Astrocyte (in vitro differentiated cells and primary cell): ENCODE results near the gene NOX4. TPM values are rescaled to one million over a fixed set of nuclear protein-coding genes. Genes with fewer than 3 reads are reported as not detected.
"Not testable (repeated sequence)": the region's sequence is repeated elsewhere in the genome, so short reads cannot be mapped to it uniquely, and the experiment has no call there.

Experiments used
- DNase-seq: peaks from one replicate; pipeline ENCODE4 v3.0.0-alpha.2; 2010; ENCODE audit warnings: low read depth
- FAIRE-seq: peaks from 2 replicates; lab custom pipeline; 2011; peaks lifted over from hg19 to GRCh38; lab: Jason Lieb, UNC
- H2AFZ ChIP-seq: 2 replicates; pipeline ENCODE4 v1.6.0; 2012; ENCODE audit warnings: low read depth, low read length, inconsistent platforms
- H3K27ac ChIP-seq: 2 replicates; pipeline ENCODE4 v1.5.1; 2011; ENCODE audit warnings: low read depth, low read length, inconsistent platforms
- H3K27me3 ChIP-seq: 2 replicates; pipeline ENCODE4 v1.6.0; 2011; ENCODE audit warnings: low read length, inconsistent platforms; ENCODE audit not compliant: insufficient read depth
- H3K36me3 ChIP-seq: 2 replicates; pipeline ENCODE4 v1.5.1; 2011; ENCODE audit warnings: low read length, inconsistent platforms; ENCODE audit not compliant: insufficient read depth
- H3K4me1 ChIP-seq: 2 replicates; pipeline ENCODE4 v1.5.1; 2011; ENCODE audit warnings: low read length, inconsistent platforms; ENCODE audit not compliant: insufficient read depth
- H3K4me2 ChIP-seq: 2 replicates; pipeline ENCODE4 v1.6.0; 2012; ENCODE audit warnings: low read length, inconsistent platforms
- H3K4me3 ChIP-seq: 2 replicates; pipeline ENCODE4 v1.5.1; 2011; ENCODE audit warnings: low read depth, mild to moderate bottlenecking, low read length, inconsistent platforms; ENCODE audit not compliant: insufficient read depth
- H3K79me2 ChIP-seq: 2 replicates; pipeline ENCODE4 v1.6.0; 2012; ENCODE audit warnings: mild to moderate bottlenecking, low read length, inconsistent platforms; ENCODE audit not compliant: insufficient read depth
- H3K9ac ChIP-seq: 2 replicates; pipeline ENCODE4 v1.6.0; 2012; ENCODE audit warnings: mild to moderate bottlenecking, low read length, inconsistent platforms
- H3K9me3 ChIP-seq: 2 replicates; pipeline ENCODE4 v1.5.1; 2012; ENCODE audit warnings: low read depth, mild to moderate bottlenecking, low read length, inconsistent platforms; ENCODE audit not compliant: insufficient read depth
- H4K20me1 ChIP-seq: 2 replicates; pipeline ENCODE4 v1.6.0; 2012; ENCODE audit warnings: low read length, inconsistent platforms; ENCODE audit not compliant: insufficient read depth
- H3K27ac Mint-ChIP-seq: one replicate; pipeline ENCODE4 v1.8.0; 2021; ENCODE audit warnings: mild to moderate bottlenecking, mixed read lengths; ENCODE audit not compliant: unreplicated experiment
- H3K27me3 Mint-ChIP-seq: one replicate; pipeline ENCODE4 v1.8.0; 2021; ENCODE audit warnings: low read depth, mixed read lengths; ENCODE audit not compliant: unreplicated experiment
- H3K36me3 Mint-ChIP-seq: one replicate; pipeline ENCODE4 v1.8.0; 2021; ENCODE audit warnings: low read depth, mixed read lengths; ENCODE audit not compliant: unreplicated experiment
- H3K4me1 Mint-ChIP-seq: one replicate; pipeline ENCODE4 v1.8.0; 2021; ENCODE audit warnings: low read depth, mixed read lengths; ENCODE audit not compliant: unreplicated experiment
- H3K4me3 Mint-ChIP-seq: one replicate; pipeline ENCODE4 v1.8.0; 2021; ENCODE audit warnings: mild to moderate bottlenecking, moderate library complexity, mixed read lengths; ENCODE audit not compliant: unreplicated experiment
- H3K9me3 Mint-ChIP-seq: one replicate; pipeline ENCODE4 v1.8.0; 2021; ENCODE audit warnings: mild to moderate bottlenecking, mixed read lengths; ENCODE audit not compliant: unreplicated experiment
- EZH2 ChIP-seq: IDR thresholded peaks from 2 replicates; pipeline ENCODE4 v1.6.1; 2012; ENCODE audit warnings: mild to moderate bottlenecking, low read length, inconsistent platforms; ENCODE audit not compliant: insufficient read depth
- total RNA-seq: library from RNA; stranded (reverse); gene quantifications from 2 replicates; pipeline ENCODE4 v1.2.1, GENCODE V29; 2021
- TF ChIP-seq, protein P1 (sequence below): IDR thresholded peaks from 2 replicates; pipeline ENCODE4 v1.5.1; 2011; ENCODE audit warnings: low read depth, mild to moderate bottlenecking, inconsistent platforms, low read length, moderate library complexity; ENCODE audit not compliant: insufficient read depth

NOX4 gene
- total RNA-seq, 1 donor from 2014 or later = 36.5 TPM

DNA sequence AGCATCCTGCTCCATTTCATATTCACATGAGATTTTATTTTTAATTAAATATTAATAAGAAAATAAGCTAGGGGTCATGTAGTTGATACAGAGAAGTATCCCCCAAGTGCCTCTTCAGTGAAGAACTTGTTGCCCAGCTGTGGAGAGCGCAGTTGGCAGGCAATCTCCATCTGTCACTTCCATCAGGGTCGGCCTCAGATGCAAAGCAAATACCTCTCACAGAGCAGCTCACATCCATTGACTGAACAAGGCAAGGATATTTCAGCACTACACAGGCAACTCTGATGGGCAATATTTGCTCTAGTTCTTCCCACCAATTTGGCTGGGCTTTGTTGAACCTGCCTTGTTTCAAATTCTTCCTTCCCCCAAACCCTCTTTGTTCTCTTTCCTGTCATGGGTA lies 129.4 kb downstream of the NOX4 start:
- Mint-ChIP-seq H3K9me3 (no peaks in the 10 kb centered on the region), H3K36me3 (peaks cover 7% of the 10 kb centered on the region), H3K4me3 (no peak overlapping the region), H3K27ac (no peak overlapping the region), H3K27me3 (no peaks in the 10 kb centered on the region), H3K4me1 (no peaks in the 10 kb centered on the region)
- Histone ChIP-seq H3K4me1 (no peaks in the 10 kb centered on the region), H3K4me3 (no peak overlapping the region), H3K9me3 (no peaks in the 10 kb centered on the region), H4K20me1 (no peaks in the 10 kb centered on the region), H3K9ac (no peak overlapping the region), H3K36me3 (peaks cover 2% of the 10 kb centered on the region), H3K4me2 (no peak overlapping the region), H3K27me3 (no peaks in the 10 kb centered on the region), H3K79me2 (no peaks in the 10 kb centered on the region), H2AFZ (no peak overlapping the region), H3K27ac (no peak overlapping the region)
- TF ChIP-seq EZH2 = no peak
- TF ChIP-seq, protein P1, sequence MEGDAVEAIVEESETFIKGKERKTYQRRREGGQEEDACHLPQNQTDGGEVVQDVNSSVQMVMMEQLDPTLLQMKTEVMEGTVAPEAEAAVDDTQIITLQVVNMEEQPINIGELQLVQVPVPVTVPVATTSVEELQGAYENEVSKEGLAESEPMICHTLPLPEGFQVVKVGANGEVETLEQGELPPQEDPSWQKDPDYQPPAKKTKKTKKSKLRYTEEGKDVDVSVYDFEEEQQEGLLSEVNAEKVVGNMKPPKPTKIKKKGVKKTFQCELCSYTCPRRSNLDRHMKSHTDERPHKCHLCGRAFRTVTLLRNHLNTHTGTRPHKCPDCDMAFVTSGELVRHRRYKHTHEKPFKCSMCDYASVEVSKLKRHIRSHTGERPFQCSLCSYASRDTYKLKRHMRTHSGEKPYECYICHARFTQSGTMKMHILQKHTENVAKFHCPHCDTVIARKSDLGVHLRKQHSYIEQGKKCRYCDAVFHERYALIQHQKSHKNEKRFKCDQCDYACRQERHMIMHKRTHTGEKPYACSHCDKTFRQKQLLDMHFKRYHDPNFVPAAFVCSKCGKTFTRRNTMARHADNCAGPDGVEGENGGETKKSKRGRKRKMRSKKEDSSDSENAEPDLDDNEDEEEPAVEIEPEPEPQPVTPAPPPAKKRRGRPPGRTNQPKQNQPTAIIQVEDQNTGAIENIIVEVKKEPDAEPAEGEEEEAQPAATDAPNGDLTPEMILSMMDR = no peak
- DNase-seq (no peak), FAIRE-seq (no peak)

DNA sequence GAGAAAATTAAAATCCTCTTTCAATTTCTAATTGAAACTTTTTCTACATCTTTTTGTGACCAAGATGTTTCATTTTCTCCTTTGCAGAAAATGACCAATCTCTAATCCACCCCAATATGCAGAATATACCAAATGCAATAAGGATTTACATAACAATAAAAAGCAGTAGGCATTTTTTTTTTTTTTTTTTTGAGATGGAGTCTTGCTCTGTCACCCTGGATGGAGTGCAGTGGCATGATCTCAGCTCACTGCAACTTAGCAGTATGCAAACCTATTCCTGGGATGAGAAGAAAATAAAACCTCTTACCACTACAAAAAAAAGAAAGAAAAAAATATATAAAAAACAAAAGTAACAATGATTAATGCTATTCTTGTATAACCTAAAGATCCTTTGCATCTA lies 132.0 kb downstream of the NOX4 start:
- not testable (repeated sequence) for DNase-seq, H3K27ac Mint-ChIP-seq, H3K27ac ChIP-seq, H3K36me3 Mint-ChIP-seq, H2AFZ ChIP-seq, H3K9me3 ChIP-seq, H3K27me3 ChIP-seq, H3K9ac ChIP-seq, H3K36me3 ChIP-seq, H3K4me3 Mint-ChIP-seq, H3K4me3 ChIP-seq, H3K4me1 Mint-ChIP-seq, H4K20me1 ChIP-seq, H3K4me2 ChIP-seq, H3K4me1 ChIP-seq, H3K79me2 ChIP-seq, H3K27me3 Mint-ChIP-seq, FAIRE-seq, H3K9me3 Mint-ChIP-seq

DNA sequence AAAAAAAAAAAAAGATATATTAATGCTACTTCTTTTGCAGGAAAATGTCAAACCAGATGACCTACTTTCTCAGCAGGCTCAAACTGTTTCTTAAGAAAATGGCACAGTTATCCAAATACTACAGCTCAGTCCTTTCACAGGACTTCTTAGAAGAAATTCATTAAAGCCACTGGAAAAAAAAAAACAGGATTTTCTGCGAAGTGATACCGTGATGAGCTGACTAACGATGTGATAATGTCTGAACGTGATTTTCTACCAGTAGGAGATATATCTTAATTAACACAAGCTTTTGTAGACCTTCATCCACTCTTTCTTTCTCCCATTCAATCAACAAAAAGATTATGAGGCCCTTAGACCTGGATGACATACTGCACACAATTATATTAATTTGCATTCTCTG lies 132.4 kb downstream of the NOX4 start:
- H3K9ac ChIP-seq = no peak overlapping the region

More for the DNA sequence above, 132.4 kb downstream of the NOX4 start:
- H3K27me3 ChIP-seq = no peaks in the 10 kb centered on the region
- H3K36me3 ChIP-seq = peaks cover 2% of the 10 kb centered on the region
- Mint-ChIP-seq H3K27ac (no peak overlapping the region), H3K27me3 (no peaks in the 10 kb centered on the region), H3K4me3 (no peak overlapping the region), H3K36me3 (peaks cover 7% of the 10 kb centered on the region), H3K9me3 (no peaks in the 10 kb centered on the region), H3K4me1 (no peaks in the 10 kb centered on the region)
- H4K20me1 ChIP-seq = no peaks in the 10 kb centered on the region
- H3K9me3 ChIP-seq = no peaks in the 10 kb centered on the region
- no peak for TF ChIP-seq EZH2
- TF ChIP-seq, protein P1 = no peak
- no peak overlapping the region for H2AFZ ChIP-seq
- peak; percentile 49 for FAIRE-seq
- H3K27ac ChIP-seq = no peak overlapping the region
- no peaks in the 10 kb centered on the region for H3K79me2 ChIP-seq
- H3K4me1 ChIP-seq = no peaks in the 10 kb centered on the region
- DNase-seq = no peak
- H3K4me3 ChIP-seq = no peak overlapping the region
- H3K4me2 ChIP-seq = no peak overlapping the region
